ENCODE results near the gene XRCC1. TPM values are rescaled to one million over a fixed set of nuclear protein-coding genes. Genes with fewer than 3 reads are reported as not detected.

The XRCC1 gene
- total and polyA plus RNA-seq, 2 experiments from 2014 or later, result 35.3 to 49.5 TPM

DNA sequence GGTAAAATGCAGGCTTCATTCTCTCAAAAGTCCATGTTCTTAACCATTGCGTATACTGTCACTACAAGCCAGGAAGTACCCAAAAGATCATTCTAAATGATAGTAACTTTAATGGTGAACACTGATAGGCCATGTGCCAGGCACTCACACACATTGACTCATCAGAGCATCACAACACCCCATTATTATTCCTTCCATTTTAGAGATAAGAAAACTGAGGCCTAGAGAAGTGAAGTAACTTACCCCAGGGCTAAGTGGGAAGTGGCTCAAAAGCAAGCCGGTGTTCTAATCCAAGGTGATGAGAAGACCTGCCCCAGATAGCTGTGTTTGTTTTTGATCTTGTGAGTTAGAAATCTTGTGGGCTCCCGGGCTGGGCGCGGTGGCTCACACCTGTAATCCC, 69.4 kb downstream of the XRCC1 start:
- Histone ChIP-seq H4K20me1 (replicated peaks; ENCODE audit: insufficient read depth) (no peaks in the 10 kb centered on the region), H3K79me2 (replicated peaks; ENCODE audit: insufficient read depth) (no peaks in the 10 kb centered on the region), H3K4me3 (no peak overlapping the region), H3F3A (replicated peaks; ENCODE audit: low read depth) (0 out of 2 replicates have a peak, but pooled peaks cover 5% of the 10 kb centered on the region), H2AFZ (no peak overlapping the region), H3K9me2 (ENCODE audit: insufficient read depth) (no peaks in the 10 kb centered on the region), H3K27ac (ENCODE audit: low read depth) (no peak overlapping the region), H3K27me3 (ENCODE audit: insufficient read depth) (peaks cover 22% of the 10 kb centered on the region), H3K4me2 (no peak overlapping the region), H3K4me1 (ENCODE audit: insufficient read depth) (peaks cover 12% of the 10 kb centered on the region; the same call in 1 of the 2 replicates), H3K36me3 (ENCODE audit: insufficient read depth) (no peaks in the 10 kb centered on the region)
- Mint-ChIP-seq H3K27me3 (ENCODE audit: insufficient read depth, low read depth, poor library complexity) (peaks cover 33% of the 10 kb centered on the region), H3K4me1 (peaks cover 20% of the 10 kb centered on the region), H3K4me3 (0 out of 3 replicates have a peak overlapping the region, but pooled peaks have one; percentile 26), H3K27ac (no peak overlapping the region), H3K36me3 (ENCODE audit: low read depth) (peaks cover 12% of the 10 kb centered on the region), H3K9me3 (peaks cover 4% of the 10 kb centered on the region; the same call in 1 of the 3 replicates)
- TF ChIP-seq ZNF114 (CRISPR knock-in tag; IDR thresholded peaks at IDR 0.05) (no peak), STAT1 (IDR thresholded peaks at IDR 0.05; ENCODE audit: unreplicated experiment) (no peak), POLR2AphosphoS5 (IDR thresholded peaks at IDR 0.05; ENCODE audit: low read depth) (no peak), EZH2phosphoT487 (IDR thresholded peaks at IDR 0.05; ENCODE audit: unreplicated experiment) (no peak), JUNB (IDR thresholded peaks at IDR 0.05; ENCODE audit: unreplicated experiment) (no peak), ZNF331 (CRISPR knock-in tag; IDR thresholded peaks at IDR 0.05; ENCODE audit: low read depth) (no peak), NANOG (IDR thresholded peaks at IDR 0.05; ENCODE audit: borderline replicate concordance) (no peak), CREB1 (CRISPR knock-in tag; IDR thresholded peaks at IDR 0.05; ENCODE audit: low read depth) (no peak)
- TF ChIP-seq, protein P1, sequence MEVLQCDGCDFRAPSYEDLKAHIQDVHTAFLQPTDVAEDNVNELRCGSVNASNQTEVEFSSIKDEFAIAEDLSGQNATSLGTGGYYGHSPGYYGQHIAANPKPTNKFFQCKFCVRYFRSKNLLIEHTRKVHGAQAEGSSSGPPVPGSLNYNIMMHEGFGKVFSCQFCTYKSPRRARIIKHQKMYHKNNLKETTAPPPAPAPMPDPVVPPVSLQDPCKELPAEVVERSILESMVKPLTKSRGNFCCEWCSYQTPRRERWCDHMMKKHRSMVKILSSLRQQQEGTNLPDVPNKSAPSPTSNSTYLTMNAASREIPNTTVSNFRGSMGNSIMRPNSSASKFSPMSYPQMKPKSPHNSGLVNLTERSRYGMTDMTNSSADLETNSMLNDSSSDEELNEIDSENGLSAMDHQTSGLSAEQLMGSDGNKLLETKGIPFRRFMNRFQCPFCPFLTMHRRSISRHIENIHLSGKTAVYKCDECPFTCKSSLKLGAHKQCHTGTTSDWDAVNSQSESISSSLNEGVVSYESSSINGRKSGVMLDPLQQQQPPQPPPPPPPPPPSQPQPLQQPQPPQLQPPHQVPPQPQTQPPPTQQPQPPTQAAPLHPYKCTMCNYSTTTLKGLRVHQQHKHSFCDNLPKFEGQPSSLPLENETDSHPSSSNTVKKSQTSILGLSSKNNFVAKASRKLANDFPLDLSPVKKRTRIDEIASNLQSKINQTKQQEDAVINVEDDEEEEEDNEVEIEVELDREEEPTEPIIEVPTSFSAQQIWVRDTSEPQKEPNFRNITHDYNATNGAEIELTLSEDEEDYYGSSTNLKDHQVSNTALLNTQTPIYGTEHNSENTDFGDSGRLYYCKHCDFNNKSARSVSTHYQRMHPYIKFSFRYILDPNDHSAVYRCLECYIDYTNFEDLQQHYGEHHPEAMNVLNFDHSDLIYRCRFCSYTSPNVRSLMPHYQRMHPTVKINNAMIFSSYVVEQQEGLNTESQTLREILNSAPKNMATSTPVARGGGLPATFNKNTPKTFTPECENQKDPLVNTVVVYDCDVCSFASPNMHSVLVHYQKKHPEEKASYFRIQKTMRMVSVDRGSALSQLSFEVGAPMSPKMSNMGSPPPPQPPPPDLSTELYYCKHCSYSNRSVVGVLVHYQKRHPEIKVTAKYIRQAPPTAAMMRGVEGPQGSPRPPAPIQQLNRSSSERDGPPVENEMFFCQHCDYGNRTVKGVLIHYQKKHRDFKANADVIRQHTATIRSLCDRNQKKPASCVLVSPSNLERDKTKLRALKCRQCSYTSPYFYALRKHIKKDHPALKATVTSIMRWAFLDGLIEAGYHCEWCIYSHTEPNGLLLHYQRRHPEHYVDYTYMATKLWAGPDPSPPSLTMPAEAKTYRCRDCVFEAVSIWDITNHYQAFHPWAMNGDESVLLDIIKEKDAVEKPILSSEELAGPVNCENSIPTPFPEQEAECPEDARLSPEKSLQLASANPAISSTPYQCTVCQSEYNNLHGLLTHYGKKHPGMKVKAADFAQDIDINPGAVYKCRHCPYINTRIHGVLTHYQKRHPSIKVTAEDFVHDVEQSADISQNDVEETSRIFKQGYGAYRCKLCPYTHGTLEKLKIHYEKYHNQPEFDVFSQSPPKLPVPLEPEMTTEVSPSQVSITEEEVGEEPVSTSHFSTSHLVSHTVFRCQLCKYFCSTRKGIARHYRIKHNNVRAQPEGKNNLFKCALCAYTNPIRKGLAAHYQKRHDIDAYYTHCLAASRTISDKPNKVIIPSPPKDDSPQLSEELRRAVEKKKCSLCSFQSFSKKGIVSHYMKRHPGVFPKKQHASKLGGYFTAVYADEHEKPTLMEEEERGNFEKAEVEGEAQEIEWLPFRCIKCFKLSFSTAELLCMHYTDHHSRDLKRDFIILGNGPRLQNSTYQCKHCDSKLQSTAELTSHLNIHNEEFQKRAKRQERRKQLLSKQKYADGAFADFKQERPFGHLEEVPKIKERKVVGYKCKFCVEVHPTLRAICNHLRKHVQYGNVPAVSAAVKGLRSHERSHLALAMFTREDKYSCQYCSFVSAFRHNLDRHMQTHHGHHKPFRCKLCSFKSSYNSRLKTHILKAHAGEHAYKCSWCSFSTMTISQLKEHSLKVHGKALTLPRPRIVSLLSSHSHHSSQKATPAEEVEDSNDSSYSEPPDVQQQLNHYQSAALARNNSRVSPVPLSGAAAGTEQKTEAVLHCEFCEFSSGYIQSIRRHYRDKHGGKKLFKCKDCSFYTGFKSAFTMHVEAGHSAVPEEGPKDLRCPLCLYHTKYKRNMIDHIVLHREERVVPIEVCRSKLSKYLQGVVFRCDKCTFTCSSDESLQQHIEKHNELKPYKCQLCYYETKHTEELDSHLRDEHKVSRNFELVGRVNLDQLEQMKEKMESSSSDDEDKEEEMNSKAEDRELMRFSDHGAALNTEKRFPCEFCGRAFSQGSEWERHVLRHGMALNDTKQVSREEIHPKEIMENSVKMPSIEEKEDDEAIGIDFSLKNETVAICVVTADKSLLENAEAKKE (CRISPR knock-in tag; IDR thresholded peaks at IDR 0.05), result no peak
- TF ChIP-seq, protein P2, sequence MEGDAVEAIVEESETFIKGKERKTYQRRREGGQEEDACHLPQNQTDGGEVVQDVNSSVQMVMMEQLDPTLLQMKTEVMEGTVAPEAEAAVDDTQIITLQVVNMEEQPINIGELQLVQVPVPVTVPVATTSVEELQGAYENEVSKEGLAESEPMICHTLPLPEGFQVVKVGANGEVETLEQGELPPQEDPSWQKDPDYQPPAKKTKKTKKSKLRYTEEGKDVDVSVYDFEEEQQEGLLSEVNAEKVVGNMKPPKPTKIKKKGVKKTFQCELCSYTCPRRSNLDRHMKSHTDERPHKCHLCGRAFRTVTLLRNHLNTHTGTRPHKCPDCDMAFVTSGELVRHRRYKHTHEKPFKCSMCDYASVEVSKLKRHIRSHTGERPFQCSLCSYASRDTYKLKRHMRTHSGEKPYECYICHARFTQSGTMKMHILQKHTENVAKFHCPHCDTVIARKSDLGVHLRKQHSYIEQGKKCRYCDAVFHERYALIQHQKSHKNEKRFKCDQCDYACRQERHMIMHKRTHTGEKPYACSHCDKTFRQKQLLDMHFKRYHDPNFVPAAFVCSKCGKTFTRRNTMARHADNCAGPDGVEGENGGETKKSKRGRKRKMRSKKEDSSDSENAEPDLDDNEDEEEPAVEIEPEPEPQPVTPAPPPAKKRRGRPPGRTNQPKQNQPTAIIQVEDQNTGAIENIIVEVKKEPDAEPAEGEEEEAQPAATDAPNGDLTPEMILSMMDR (conservative IDR thresholded peaks at IDR 0.05; ENCODE audit: low read depth in 2 of 2), result no peak
- TF ChIP-seq, protein P3, sequence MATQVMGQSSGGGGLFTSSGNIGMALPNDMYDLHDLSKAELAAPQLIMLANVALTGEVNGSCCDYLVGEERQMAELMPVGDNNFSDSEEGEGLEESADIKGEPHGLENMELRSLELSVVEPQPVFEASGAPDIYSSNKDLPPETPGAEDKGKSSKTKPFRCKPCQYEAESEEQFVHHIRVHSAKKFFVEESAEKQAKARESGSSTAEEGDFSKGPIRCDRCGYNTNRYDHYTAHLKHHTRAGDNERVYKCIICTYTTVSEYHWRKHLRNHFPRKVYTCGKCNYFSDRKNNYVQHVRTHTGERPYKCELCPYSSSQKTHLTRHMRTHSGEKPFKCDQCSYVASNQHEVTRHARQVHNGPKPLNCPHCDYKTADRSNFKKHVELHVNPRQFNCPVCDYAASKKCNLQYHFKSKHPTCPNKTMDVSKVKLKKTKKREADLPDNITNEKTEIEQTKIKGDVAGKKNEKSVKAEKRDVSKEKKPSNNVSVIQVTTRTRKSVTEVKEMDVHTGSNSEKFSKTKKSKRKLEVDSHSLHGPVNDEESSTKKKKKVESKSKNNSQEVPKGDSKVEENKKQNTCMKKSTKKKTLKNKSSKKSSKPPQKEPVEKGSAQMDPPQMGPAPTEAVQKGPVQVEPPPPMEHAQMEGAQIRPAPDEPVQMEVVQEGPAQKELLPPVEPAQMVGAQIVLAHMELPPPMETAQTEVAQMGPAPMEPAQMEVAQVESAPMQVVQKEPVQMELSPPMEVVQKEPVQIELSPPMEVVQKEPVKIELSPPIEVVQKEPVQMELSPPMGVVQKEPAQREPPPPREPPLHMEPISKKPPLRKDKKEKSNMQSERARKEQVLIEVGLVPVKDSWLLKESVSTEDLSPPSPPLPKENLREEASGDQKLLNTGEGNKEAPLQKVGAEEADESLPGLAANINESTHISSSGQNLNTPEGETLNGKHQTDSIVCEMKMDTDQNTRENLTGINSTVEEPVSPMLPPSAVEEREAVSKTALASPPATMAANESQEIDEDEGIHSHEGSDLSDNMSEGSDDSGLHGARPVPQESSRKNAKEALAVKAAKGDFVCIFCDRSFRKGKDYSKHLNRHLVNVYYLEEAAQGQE (IDR thresholded peaks at IDR 0.05; ENCODE audit: unreplicated experiment), result no peak
- ATAC-seq, result no peak
- no peak for DNase-seq (ENCODE audit: low spot score)
